Measurements from ENCODE around the gene ABCD3. TPM values are rescaled to one million over a fixed set of nuclear protein-coding genes. Genes with fewer than 3 reads are reported as not detected.
A peak's percentile ranks its signal among the peaks of the same experiment; 100 is the strongest.

Gene ABCD3
- total RNA-seq, 6 experiments from 2014 or later = 54.9 to 94.0 (median 65.6) TPM

DNA sequence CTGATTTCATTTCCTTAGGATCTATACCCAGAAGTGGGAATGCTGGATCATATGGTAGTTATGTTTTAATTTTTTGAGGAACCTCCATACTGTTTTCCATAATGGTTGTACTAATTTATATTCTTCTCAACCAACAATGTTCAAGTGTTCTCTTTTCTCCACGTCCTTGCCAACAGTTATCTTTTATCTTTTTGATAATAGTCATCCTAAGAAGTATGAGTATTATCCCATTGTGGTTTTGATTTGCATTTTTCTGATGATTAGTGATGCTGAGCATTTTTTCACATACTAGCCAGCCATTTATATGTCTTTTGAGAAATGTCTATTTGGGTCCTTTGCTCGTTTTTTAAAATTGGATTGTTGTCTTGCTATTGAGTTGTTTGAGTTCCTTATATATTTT lies 38.5 kb downstream of the ABCD3 start:
- 84% methylated on average over 2 of the region's 2 CpGs for WGBS (ENCODE audit: insufficient coverage, low coverage, low lambda C conversion rate, missing lambda C conversion rate)
- no peak for DNase-seq
- ATAC-seq = no peak

DNA sequence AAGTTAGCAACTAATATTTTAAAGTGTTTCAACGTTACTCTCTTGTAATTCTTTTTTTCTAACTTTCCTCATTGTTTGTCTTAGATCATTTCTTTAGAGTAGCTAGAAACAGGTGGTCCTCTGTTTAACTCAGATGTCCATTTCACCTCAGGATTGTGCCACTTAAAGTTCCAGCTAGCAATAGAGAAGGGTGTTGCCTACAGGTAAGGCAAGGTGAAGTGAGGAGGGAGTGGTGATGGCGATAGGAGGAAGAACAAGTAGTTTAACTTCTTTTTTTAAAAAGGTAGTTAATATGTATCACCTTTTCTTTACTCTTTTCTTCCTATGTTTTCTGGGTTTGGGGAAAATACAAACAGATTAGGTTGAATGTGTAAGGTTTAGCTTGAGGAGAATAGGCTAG lies 44.4 kb downstream of the ABCD3 start:
- DNase-seq (no peak), ATAC-seq (no peak)
- peaks cover 0 to 19% (median 5%) of the 10 kb centered on the region in 4 donors for H3K36me3 ChIP-seq
- no peaks in the 10 kb centered on the region for H3K27me3 ChIP-seq
- peaks cover 0 to 28% (median 14%) of the 10 kb centered on the region in 4 donors for H3K4me1 ChIP-seq
- TF ChIP-seq POLR2A (IDR thresholded peaks at IDR 0.05) (no peak), CTCF (IDR thresholded peaks at IDR 0.05) (no peak)
- H3K9me3 ChIP-seq = no peaks in the 10 kb centered on the region
- H3K4me3 ChIP-seq = no peak overlapping the region
- whole genome bisulfite sequencing (ENCODE audit: insufficient coverage, low coverage, low lambda C conversion rate, missing lambda C conversion rate) = 61% methylated on average over 2 of the region's 2 CpGs
- no peak overlapping the region for H3K27ac ChIP-seq
- intact Hi-C loops (cut with DNase I) = no loop called here

More for the DNA sequence above, 38.5 kb downstream of the ABCD3 start:
- Histone ChIP-seq H3K4me3 (no peak overlapping the region), H3K4me1 (peaks cover 0 to 14% (median 4%) of the 10 kb centered on the region in 4 donors), H3K9me3 (no peaks in the 10 kb centered on the region), H3K27me3 (no peaks in the 10 kb centered on the region), H3K36me3 (peaks cover 0 to 6% (median 0%) of the 10 kb centered on the region in 4 donors), H3K27ac (no peak overlapping the region)
- TF ChIP-seq POLR2A (IDR thresholded peaks at IDR 0.05) (no peak), CTCF (IDR thresholded peaks at IDR 0.05) (no peak)
- intact Hi-C loops (cut with DNase I) = no loop called here

- H3K27ac ChIP-seq = peak overlapping the region in 2 of 3 donors; percentile 15 to 20
- 22% methylated on average over 3 of the region's 3 CpGs for WGBS (ENCODE audit: insufficient coverage, low coverage, low lambda C conversion rate, missing lambda C conversion rate)
- H3K9me3 ChIP-seq = no peaks in the 10 kb centered on the region
- no peak overlapping the region for H3K4me3 ChIP-seq
- intact Hi-C loops (cut with DNase I) = no loop called here
- TF ChIP-seq CTCF (IDR thresholded peaks at IDR 0.05) (no peak), POLR2A (IDR thresholded peaks at IDR 0.05) (no peak)
- no peaks in the 10 kb centered on the region for H3K27me3 ChIP-seq
- peaks cover 0 to 19% (median 5%) of the 10 kb centered on the region in 4 donors for H3K36me3 ChIP-seq
- DNase-seq = no peak
- peaks cover 0 to 28% (median 14%) of the 10 kb centered on the region in 4 donors for H3K4me1 ChIP-seq
- ATAC-seq = peak; percentile 48 to 65 (median 54)
Observed at GRCh38 chr1:94463056-94463764, 45.0 kb downstream of the ABCD3 start.

- intact Hi-C loops (cut with DNase I) = no loop called here
- TF ChIP-seq POLR2A (IDR thresholded peaks at IDR 0.05) (no peak), CTCF (IDR thresholded peaks at IDR 0.05) (peak; percentile 60 to 75 (median 68))
- no peak for DNase-seq
Observed at GRCh38 chr1:94463765-94464330, 45.7 kb downstream of the ABCD3 start.

More at GRCh38 chr1:94463765-94464330, 45.7 kb downstream of the ABCD3 start:
- Histone ChIP-seq H3K9me3 (no peaks in the 10 kb centered on the region), H3K4me3 (no peak overlapping the region), H3K4me1 (peaks cover 0 to 28% (median 14%) of the 10 kb centered on the region in 4 donors), H3K27me3 (no peaks in the 10 kb centered on the region), H3K36me3 (peaks cover 0 to 21% (median 5%) of the 10 kb centered on the region in 4 donors), H3K27ac (peak overlapping the region in 1 of 3 donors; percentile 20)
- WGBS (ENCODE audit: insufficient coverage, low coverage, low lambda C conversion rate, missing lambda C conversion rate) = 39% methylated on average over 3 of the region's 3 CpGs
- ATAC-seq = peak; percentile 91 to 95 (median 94)

All from right lobe of liver (tissue), 6 donors.